D341Med (cell line): ENCODE results near the gene LRIT2.

Experiments
- DNase-seq: peaks from one replicate; pipeline ENCODE4 v3.0.0; 2012; ENCODE audit warnings: low spot score

The LRIT2 gene

GRCh38 chr10:84243759-84244158 is 18.4 kb upstream of the LRIT2 start:
- DNase-seq, result no peak

GRCh38 chr10:84241185-84241790 is 15.9 kb upstream of the LRIT2 start, which contains the start of gene LRIT1:
TSS of gene LRIT1 (minus strand) at chr10:84241546. CDS start at chr10:84241439, 107 bp downstream.
- no peak for DNase-seq

GRCh38 chr10:84238909-84239308 is 13.6 kb upstream of the LRIT2 start:
- DNase-seq, result no peak

DNA sequence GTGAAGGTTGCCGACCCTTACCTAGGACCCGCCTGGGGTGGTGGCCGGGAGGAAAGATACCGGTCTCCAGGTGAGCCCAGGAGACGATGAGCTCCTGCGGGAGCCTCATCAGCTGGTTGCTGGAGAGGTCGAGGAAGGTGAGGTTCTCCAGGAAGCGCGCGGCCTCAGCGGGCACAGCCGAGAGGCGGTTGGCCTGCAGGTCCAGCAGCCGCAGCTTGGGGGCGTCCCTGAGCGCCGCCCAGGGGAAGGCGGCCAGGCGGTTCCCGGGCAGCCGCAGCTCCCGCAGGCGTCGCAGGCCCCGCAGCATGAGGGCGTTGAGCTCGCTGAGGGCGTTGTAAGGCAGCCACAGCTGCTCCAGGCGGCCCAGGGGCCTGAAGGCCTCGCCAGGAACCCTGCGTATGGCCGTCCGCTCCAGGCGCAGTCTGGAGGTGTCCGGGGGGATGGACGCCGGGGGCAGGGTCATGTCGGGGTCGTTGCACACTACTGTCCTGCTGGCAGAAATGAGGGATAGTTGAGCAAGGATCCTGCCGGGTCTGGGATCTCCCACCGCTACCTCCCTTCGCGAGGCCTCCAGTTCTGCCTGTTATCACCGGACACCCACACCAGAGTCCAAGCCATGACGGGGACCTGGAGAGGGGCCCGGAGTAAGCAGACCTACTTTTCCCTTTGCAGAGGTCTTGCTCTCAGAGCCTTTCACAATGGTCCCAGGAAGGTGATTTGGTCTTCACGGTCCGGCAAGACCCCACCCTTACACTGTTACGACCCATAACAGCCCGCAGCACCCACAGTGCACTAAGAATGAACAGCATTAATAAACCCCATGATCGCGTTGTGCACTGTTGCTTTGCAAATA is 12.1 kb upstream of the LRIT2 start:
- DNase-seq, result no peak

GRCh38 chr10:84236807-84237198 is 11.5 kb upstream of the LRIT2 start:
- no peak for DNase-seq

DNA sequence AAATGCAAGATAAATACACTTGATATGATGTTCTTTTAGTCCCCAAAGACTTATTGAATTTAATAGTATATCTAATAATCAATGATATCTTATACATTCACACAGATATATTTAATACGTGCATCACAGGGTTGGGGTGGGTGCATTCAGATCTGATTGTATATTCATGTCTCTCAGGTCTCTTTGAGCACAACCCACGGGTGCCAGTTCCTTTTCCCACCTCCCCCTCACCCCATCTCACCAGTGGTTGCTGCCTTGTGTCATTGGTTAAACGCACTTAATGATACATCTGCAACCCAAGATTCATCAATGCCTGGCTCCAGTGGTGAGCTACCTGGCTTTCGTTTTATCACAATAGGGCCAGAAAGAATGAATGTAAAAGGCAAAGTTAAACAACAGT is 9.8 kb upstream of the LRIT2 start:
- DNase-seq, result no peak

DNA sequence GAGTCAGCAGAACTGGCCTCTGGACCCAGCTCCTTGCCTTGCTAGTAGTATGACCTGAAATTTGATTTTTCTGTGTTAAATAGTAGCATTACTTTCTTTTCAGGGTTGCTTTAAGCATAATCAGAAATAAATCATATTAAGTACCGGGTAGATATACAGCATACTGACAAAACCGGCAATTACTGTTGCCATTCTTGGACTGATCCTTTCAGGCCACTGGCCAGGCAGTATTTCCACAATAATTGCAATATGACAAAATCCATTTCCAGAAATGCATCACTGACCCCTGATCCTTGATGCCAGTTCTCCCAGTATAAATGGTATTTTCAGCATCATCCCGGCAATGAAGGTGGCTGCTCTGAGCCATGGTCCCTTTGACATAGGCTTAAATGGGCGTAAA is 9.1 kb upstream of the LRIT2 start:
- DNase-seq, result no peak

GRCh38 chr10:84233940-84234339 is 8.6 kb upstream of the LRIT2 start:
- DNase-seq, result no peak

DNA sequence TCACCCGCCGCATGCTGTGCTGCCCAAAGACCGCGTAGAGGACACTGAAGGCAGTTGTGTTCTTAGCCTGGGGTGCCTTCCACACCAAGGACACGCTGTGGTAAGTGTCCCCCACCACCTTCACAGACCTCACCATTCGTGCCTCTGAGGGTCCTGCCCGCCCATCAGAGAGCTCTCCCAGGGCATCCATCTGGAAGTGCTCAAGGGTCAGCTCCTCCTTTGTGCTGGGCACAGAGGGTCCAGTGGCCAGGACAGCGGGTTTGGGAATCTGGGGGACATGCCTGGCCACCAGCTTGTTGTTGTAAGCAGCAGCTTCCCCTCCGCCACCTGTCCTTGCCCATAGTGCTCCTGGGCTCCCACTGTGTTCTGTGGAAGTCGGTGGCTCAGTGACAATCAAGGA is 7.0 kb upstream of the LRIT2 start:
- DNase-seq, result no peak

DNA sequence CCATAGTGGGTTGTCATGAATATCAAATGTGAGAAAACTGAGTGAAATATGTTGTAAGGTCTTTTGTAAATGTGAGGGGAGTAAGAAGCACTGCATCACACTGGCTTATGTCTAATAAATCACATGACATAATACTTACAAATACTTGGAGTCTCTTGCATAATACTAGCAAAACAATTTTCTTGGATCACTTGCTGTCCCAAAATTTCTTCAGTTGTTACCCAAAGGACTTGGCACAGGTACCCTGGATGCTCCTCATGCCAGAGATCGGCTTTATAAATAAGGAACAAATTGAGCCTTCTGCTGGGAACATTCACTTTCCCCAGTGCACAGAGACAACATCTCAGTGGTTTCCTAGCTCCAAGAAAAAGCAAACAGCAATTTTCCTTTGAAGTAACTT is 5.0 kb upstream of the LRIT2 start:
- no peak for DNase-seq

DNA sequence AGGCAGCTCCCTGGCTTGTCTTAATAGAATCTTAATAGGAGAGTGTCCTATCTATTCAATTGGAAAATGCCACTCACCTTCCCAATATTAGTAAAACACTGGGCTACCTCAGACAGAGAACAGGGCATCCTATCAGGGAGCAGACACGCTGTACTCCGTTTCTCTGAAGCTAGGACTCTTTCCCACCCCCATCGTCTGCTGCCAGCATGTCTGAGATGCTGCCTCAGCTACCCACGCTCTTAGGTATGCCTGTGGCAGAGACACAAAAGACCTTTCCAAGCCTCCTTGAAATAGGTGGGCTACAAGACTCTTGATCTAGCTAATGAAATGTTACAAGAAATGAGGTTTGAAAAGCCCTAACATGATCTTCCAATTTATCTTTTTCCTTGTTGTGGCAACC is 2.5 kb upstream of the LRIT2 start:
- DNase-seq, result no peak

GRCh38 chr10:84226616-84227015 is 1.3 kb upstream of the LRIT2 start:
- peak; percentile 46 for DNase-seq

GRCh38 chr10:84224411-84225028 is 824 bp downstream of the LRIT2 start:
- no peak for DNase-seq

- no peak for DNase-seq
These were observed 3.4 kb downstream of the LRIT2 start for GRCh38 chr10:84221916-84222315.

DNA sequence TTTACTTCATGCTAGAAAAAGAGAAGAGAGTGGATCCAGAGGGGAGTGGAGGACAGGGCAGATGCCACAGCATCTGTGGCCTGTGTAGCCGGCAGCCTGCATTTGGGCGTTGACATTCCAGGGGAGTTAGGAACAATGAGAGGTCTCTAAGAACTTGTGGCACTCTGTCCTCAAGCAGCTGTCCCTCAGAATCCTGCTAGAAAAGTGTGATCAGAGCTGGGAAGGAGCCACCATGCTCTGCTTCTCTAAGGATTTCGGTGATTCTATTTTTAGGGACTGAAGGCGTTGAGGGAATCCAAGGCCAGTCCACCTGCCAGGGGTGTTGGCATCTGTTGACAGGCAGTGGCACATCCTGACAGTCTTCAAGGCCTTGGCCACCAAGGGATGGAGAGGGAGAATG is 7.6 kb downstream of the LRIT2 start:
- no peak for DNase-seq

GRCh38 chr10:84216834-84217233 is 8.5 kb downstream of the LRIT2 start:
- DNase-seq, result no peak

DNA sequence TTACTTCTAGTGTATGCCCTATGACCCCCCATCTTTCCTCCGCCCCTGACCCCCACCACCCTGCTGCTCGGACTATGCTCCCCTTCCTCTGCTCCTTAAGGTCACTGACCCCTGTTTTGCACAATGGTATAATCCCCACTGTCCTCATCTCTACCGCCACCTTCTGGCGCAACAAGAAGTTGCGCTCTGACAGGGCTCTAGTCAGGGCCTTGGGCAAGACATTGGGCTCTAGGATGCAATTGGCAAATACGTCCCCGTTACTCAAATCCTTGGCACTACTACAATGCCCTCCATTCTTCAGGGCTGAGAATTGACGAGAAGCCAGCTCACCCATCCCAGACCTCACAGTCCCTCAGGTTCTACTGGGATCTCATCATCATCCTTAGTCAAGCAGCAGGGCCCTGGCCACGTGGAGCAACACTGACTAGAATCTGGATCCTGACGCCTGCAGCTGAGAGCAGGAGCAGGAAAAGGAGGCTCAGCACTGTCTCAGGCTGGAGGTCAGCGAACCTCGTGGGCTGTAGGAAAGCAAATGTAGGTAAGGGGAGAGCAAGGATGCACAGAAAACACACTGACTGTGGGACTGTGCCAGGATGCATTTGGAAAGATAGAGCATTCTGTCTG is 10.6 kb downstream of the LRIT2 start:
- DNase-seq, result peak; percentile 52

- DNase-seq, result no peak
These were observed 11.2 kb downstream of the LRIT2 start for GRCh38 chr10:84214046-84214572.

GRCh38 chr10:84213076-84213475 is 12.3 kb downstream of the LRIT2 start:
- DNase-seq, result no peak

GRCh38 chr10:84212014-84212413 is 13.3 kb downstream of the LRIT2 start:
- no peak for DNase-seq

- DNase-seq, result no peak
These were observed 13.8 kb downstream of the LRIT2 start for GRCh38 chr10:84211566-84211965.

DNA sequence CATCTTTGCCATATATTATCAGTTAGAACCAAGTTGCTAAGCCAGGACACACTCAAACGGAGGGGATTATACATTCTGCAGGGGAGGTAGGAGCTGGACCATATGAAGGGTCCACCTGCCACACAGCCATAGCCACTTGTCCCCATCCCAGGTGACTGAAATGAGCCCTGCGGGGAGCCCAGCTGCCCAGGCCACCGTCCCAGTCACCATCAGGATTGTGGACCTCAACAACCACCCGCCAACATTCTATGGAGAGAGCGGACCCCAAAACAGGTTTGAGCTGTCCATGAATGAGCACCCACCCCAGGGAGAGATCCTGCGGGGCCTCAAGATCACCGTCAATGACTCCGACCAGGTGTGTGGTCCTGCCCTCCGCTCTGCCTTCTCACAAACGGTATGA is 17.3 kb downstream of the LRIT2 start:
- DNase-seq, result no peak
